Adipose tissue (tissue), 3 donors: Measurements from ENCODE around the gene ADRB1. TPM values are rescaled to one million over a fixed set of nuclear protein-coding genes. Genes with fewer than 3 reads are reported as not detected.

Experiments used
- H3K27ac ChIP-seq: one replicate; pipeline ENCODE4 v1.5.1; 2013; ENCODE audit warnings: low read depth, low read length
- WGBS, 3 donors: extraction: QIAGEN DNeasy Blood & Tissue Kit; methylation state at CpG; one replicate each; pipeline ENCODE4 v1.1.7; 2013; 5-methylcytosine and 5-hydroxymethylcytosine counted together
- polyA plus RNA-seq, 3 donors: library from polyadenylated mRNA; stranded (reverse); fragments of 200-250 nt; gene quantifications; one replicate each; pipeline ENCODE4 v1.2.3, GENCODE V29; 2013
- donor health status: healthy with polysubstance abuse.
- donor health status: Bipolar disorder and iron deficiency.
- donor health status: healthy.

ADRB1 gene
- polyA plus RNA-seq, 3 donors = 0.69 to 8.9 (median 1.8) TPM

- no peak overlapping the region for H3K27ac ChIP-seq
- WGBS, 3 donors = 53 to 83% (median 61%) methylated on average over 12 of the region's 12 CpGs
Observed at GRCh38 chr10:114024876-114025610, 18.6 kb upstream of the ADRB1 start.

- 80 to 94% (median 85%) methylated on average over 12 of the region's 12 CpGs for WGBS, 3 donors
- no peak overlapping the region for H3K27ac ChIP-seq
Observed at GRCh38 chr10:114025611-114026130, 18.0 kb upstream of the ADRB1 start.

- 65 to 78% (median 67%) methylated on average over 7 of the region's 7 CpGs for WGBS, 3 donors
- no peak overlapping the region for H3K27ac ChIP-seq
Observed at GRCh38 chr10:114026189-114027040, 17.3 kb upstream of the ADRB1 start.

GRCh38 chr10:114027041-114027394 is 16.6 kb upstream of the ADRB1 start:
- H3K27ac ChIP-seq = no peak overlapping the region
- WGBS, 3 donors = 41 to 65% (median 64%) methylated on average over 2 of the region's 2 CpGs

- no peak overlapping the region for H3K27ac ChIP-seq
- whole genome bisulfite sequencing, 3 donors = 75 to 87% (median 80%) methylated on average over 3 of the region's 3 CpGs
Observed at GRCh38 chr10:114027951-114028350, 15.7 kb upstream of the ADRB1 start.

GRCh38 chr10:114028425-114028824 is 15.2 kb upstream of the ADRB1 start:
- no peak overlapping the region for H3K27ac ChIP-seq
- WGBS, 3 donors = 91 to 99% (median 97%) methylated on average over 4 of the region's 4 CpGs

GRCh38 chr10:114029655-114030054 is 14.0 kb upstream of the ADRB1 start:
- no peak overlapping the region for H3K27ac ChIP-seq
- 81 to 87% (median 83%) methylated on average over 4 of the region's 4 CpGs for WGBS, 3 donors

- WGBS, 3 donors = 93 to 95% (median 93%) methylated on average over 6 of the region's 6 CpGs
- H3K27ac ChIP-seq = no peak overlapping the region
Observed at GRCh38 chr10:114030140-114030539, 13.5 kb upstream of the ADRB1 start.

GRCh38 chr10:114031073-114031972 is 12.3 kb upstream of the ADRB1 start:
- no peak overlapping the region for H3K27ac ChIP-seq
- 83 to 91% (median 86%) methylated on average over 6 of the region's 6 CpGs for WGBS, 3 donors

GRCh38 chr10:114033566-114033965 is 10.1 kb upstream of the ADRB1 start:
- WGBS, 3 donors = 64 to 77% (median 67%) methylated on average over 3 of the region's 3 CpGs
- no peak overlapping the region for H3K27ac ChIP-seq

- 80 to 92% (median 88%) methylated on average over 11 to 12 of the region's 12 CpGs for WGBS, 3 donors
- H3K27ac ChIP-seq = no peak overlapping the region
Observed at GRCh38 chr10:114034923-114035645, 8.6 kb upstream of the ADRB1 start.

GRCh38 chr10:114035791-114036190 is 7.9 kb upstream of the ADRB1 start:
- 93 to 97% (median 97%) methylated on average over 5 of the region's 5 CpGs for WGBS, 3 donors
- H3K27ac ChIP-seq = no peak overlapping the region

- WGBS, 3 donors = 76 to 86% (median 80%) methylated on average over 3 of the region's 3 CpGs
- H3K27ac ChIP-seq = no peak overlapping the region
Observed at GRCh38 chr10:114038819-114039218, 4.8 kb upstream of the ADRB1 start.

- 84 to 88% (median 86%) methylated on average over 8 of the region's 8 CpGs for WGBS, 3 donors
Observed at GRCh38 chr10:114041166-114041565, 2.5 kb upstream of the ADRB1 start.

GRCh38 chr10:114042895-114043531 is 653 bp upstream of the ADRB1 start:
- WGBS, 3 donors = 2% methylated on average over 33 to 38 of the region's 38 CpGs

More at GRCh38 chr10:114041166-114041565, 2.5 kb upstream of the ADRB1 start:
- H3K27ac ChIP-seq = no peak overlapping the region

GRCh38 chr10:114044247-114045135 is 825 bp downstream of the ADRB1 start:
- H3K27ac ChIP-seq = no peak overlapping the region
- WGBS, 3 donors = 7 to 9% (median 7%) methylated on average over 87 to 106 of the region's 106 CpGs

More at GRCh38 chr10:114042895-114043531, 653 bp upstream of the ADRB1 start:
- no peak overlapping the region for H3K27ac ChIP-seq
